A549 (cell line): Measurements from ENCODE around the gene ATP1B4. TPM values are rescaled to one million over a fixed set of nuclear protein-coding genes. Genes with fewer than 3 reads are reported as not detected.
A peak's percentile ranks its signal among the peaks of the same experiment; 100 is the strongest.

Experiments
- ATAC-seq, 2 experiments: fragments of 200-7000 bp in 1 of 2; fragments of >200 bp in 1 of 2; cut with Nextera tagmentation in 1 of 2; cut with Tn5 transposase in 1 of 2; 3 replicates each; pipeline versions ENCODE4 v1.8.0 to v1.9.1; 2018 to 2020; ENCODE audit warnings: mild to moderate bottlenecking in 1 of 2, moderate library complexity in 1 of 2
- CTCF ChIA-PET: fragments of 300-600 bp; sonication (Branson Sonifier 250); formaldehyde crosslinking; extraction: SDS; loops from one replicate; lab custom pipeline; 2021; ENCODE audit warnings: antibody characterized with exemption, inconsistent platforms; lab: Yijun Ruan, JAX
- POLR2A ChIA-PET: fragments of 350-600 bp; formaldehyde crosslinking; extraction: SDS; loops from one replicate; lab custom pipeline; 2021; ENCODE audit warnings: antibody characterized with exemption, inconsistent platforms; lab: Yijun Ruan, JAX
- DNase-seq, 2 experiments: peaks; one replicate each; pipeline versions ENCODE4 v3.0.0 to v3.0.0-alpha.2; 2011 to 2016; ENCODE audit warnings: low read depth in 1 of 2, low spot score in 1 of 2
- FAIRE-seq: peaks from 2 replicates; lab custom pipeline; 2011; peaks lifted over from hg19 to GRCh38; lab: Jason Lieb, UNC
- H3K27ac ChIP-seq, 2 experiments: fragments of >200 bp; sonication (Bioruptor Twin); formaldehyde crosslinking; 3 replicates each; pipeline ENCODE4 v1.5.1; 2016 to 2017
- H3K4me1 ChIP-seq: fragments of >200 bp; sonication (Bioruptor Twin); formaldehyde crosslinking; 3 replicates; pipeline ENCODE4 v1.6.1; 2016
- H3K4me2 ChIP-seq: fragments of >200 bp; sonication (Bioruptor Twin); formaldehyde crosslinking; 3 replicates; pipeline ENCODE4 v1.6.1; 2016
- H3K4me3 ChIP-seq: fragments of >200 bp; sonication (Bioruptor Twin); formaldehyde crosslinking; 3 replicates; pipeline ENCODE4 v1.5.1; 2016
- H3K9me3 ChIP-seq: fragments of >200 bp; sonication (Bioruptor Twin); formaldehyde crosslinking; 3 replicates; pipeline ENCODE4 v1.6.1; 2016
- ATOH8 ChIP-seq: fragments of 250-450 bp; sonication (Bioruptor Pico); IDR thresholded peaks from 2 replicates; pipeline ENCODE4 v1.5.0; 2020; ENCODE audit warnings: low read depth, mild to moderate bottlenecking, moderate library complexity
- BHLHE40 ChIP-seq: IDR thresholded peaks from 2 replicates; pipeline ENCODE4 v1.6.1; 2012; ENCODE audit warnings: low read depth, low read length, inconsistent platforms
- CBX2 ChIP-seq: fragments of 200-600 bp; sonication (generic); IDR thresholded peaks from 2 replicates; pipeline ENCODE4 v1.6.1; 2016; ENCODE audit warnings: low read depth, mild to moderate bottlenecking, borderline replicate concordance
- CBX8 ChIP-seq: fragments of 200-600 bp; sonication (generic); IDR thresholded peaks from 2 replicates; pipeline ENCODE4 v1.6.1; 2016
- CEBPB ChIP-seq, 2 experiments: fragments of >200 bp in 1 of 2; sonication (Bioruptor Twin) in 1 of 2; formaldehyde crosslinking in 1 of 2; IDR thresholded peaks; 2 replicates each; pipeline ENCODE4 v1.6.1; 2012 to 2016
- CTCF ChIP-seq: fragments of >200 bp; sonication (Bioruptor Twin); formaldehyde crosslinking; IDR thresholded peaks from 3 replicates; pipeline ENCODE4 v1.5.1; 2016
- FOSL2 ChIP-seq, 2 experiments: fragments of 450-650 bp in 1 of 2; fragments of >200 bp in 1 of 2; sonication (Bioruptor Twin) in 1 of 2; formaldehyde crosslinking; IDR thresholded peaks; 2 replicates each; pipeline versions ENCODE4 v1.5.0 to v1.6.1; 2016 to 2020; ENCODE audit warnings: mild to moderate bottlenecking in 1 of 2, moderate library complexity in 1 of 2
- HOXB13 ChIP-seq: fragments of 250-450 bp; sonication (Bioruptor Pico); IDR thresholded peaks from 2 replicates; pipeline ENCODE4 v1.5.0; 2020; ENCODE audit warnings: low read depth, mild to moderate bottlenecking, moderate library complexity
- HOXB5 ChIP-seq: fragments of 250-450 bp; sonication (Bioruptor Pico); IDR thresholded peaks from 2 replicates; pipeline ENCODE4 v1.5.0; 2020; ENCODE audit warnings: mild to moderate bottlenecking, moderate library complexity
- JUNB ChIP-seq: fragments of >200 bp; sonication (Bioruptor Twin); formaldehyde crosslinking; IDR thresholded peaks from 2 replicates; pipeline ENCODE4 v1.6.1; 2016
- KDM1A ChIP-seq: fragments of 200-600 bp; sonication (generic); IDR thresholded peaks from 2 replicates; pipeline ENCODE4 v1.6.1; 2016; ENCODE audit warnings: low read depth, mild to moderate bottlenecking
- MAZ ChIP-seq: fragments of 150-350 bp; IDR thresholded peaks from 2 replicates; pipeline ENCODE4 v1.6.1; 2014; ENCODE audit warnings: antibody characterized with exemption, low read depth, low read length, borderline replicate concordance
- MYC ChIP-seq: IDR thresholded peaks from 2 replicates; pipeline ENCODE4 v1.6.1; 2012; ENCODE audit warnings: mild to moderate bottlenecking, inconsistent platforms, low read length, improper control_type of control experiment, borderline replicate concordance
- PBX3 ChIP-seq: IDR thresholded peaks from 2 replicates; pipeline ENCODE4 v1.6.1; 2012
- PHF8 ChIP-seq: fragments of 200-600 bp; sonication (generic); IDR thresholded peaks from 2 replicates; pipeline ENCODE4 v1.6.1; 2016; ENCODE audit warnings: low read depth, mild to moderate bottlenecking, antibody characterized with exemption, moderate library complexity, borderline replicate concordance
- POLR2AphosphoS2 ChIP-seq: conservative IDR thresholded peaks from 2 replicates; pipeline ENCODE4 v1.6.1; 2012; ENCODE audit warnings: low read length, improper control_type of control experiment, inconsistent platforms
- RCOR1 ChIP-seq: fragments of 150-350 bp; IDR thresholded peaks from 2 replicates; pipeline ENCODE4 v1.6.1; 2014; ENCODE audit warnings: antibody characterized with exemption, low read length, low read depth
- RFX5 ChIP-seq: fragments of 450-650 bp; IDR thresholded peaks from 2 replicates; pipeline ENCODE4 v1.7.1; 2014; ENCODE audit warnings: antibody characterized with exemption, mild to moderate bottlenecking, moderate library complexity
- RNF2 ChIP-seq: fragments of 200-600 bp; sonication (generic); IDR thresholded peaks from 2 replicates; pipeline ENCODE4 v1.6.1; 2016; ENCODE audit warnings: low read depth, mild to moderate bottlenecking, antibody characterized with exemption, moderate library complexity, borderline replicate concordance
- SMC3 ChIP-seq: fragments of >200 bp; sonication (Bioruptor Twin); formaldehyde crosslinking; IDR thresholded peaks from 3 replicates; pipeline ENCODE4 v1.6.1; 2018; ENCODE audit warnings: inconsistent platforms
- TP53 ChIP-seq: fragments of 250-450 bp; sonication (Bioruptor Pico); IDR thresholded peaks from 2 replicates; pipeline ENCODE4 v1.5.0; 2021; ENCODE audit warnings: mild to moderate bottlenecking, moderate library complexity
- ZC3H11A ChIP-seq: fragments of 450-650 bp; IDR thresholded peaks from 2 replicates; pipeline ENCODE4 v1.6.1; 2014; ENCODE audit warnings: antibody characterized with exemption, mild to moderate bottlenecking
- ZNF302 ChIP-seq: fragments of 250-450 bp; sonication (Bioruptor Pico); IDR thresholded peaks from 2 replicates; pipeline ENCODE4 v1.9.0; 2021; ENCODE audit warnings: inconsistent platforms, mild to moderate bottlenecking, moderate library complexity
- WGBS: methylation state at CpG from one replicate; pipeline ENCODE4 v1.1.6; 2017; ENCODE audit errors: missing lambda C conversion rate; 5-methylcytosine and 5-hydroxymethylcytosine counted together
- polyA plus RNA-seq, 4 experiments: library from polyadenylated mRNA; depleted of rRNA in 3 of 4; stranded (reverse); fragments of >200 nt; fragmentation: RNase III in 1 of 4; extraction: RNeasy Plus Mini Kit Qiagen cat#74134 plus additional on column Dnase treatment in 1 of 4; gene quantifications; 2 replicates in 3 of 4; 3 replicates in 1 of 4; pipeline ENCODE4 v1.2.3, GENCODE V29; 2011 to 2017

The ATP1B4 gene
- polyA plus RNA-seq, 2 of the 4 experiments (the other 2 are of a cell fraction), result not detected

GRCh38 chrX:120365320-120365719 is 3.4 kb downstream of the ATP1B4 start:
- ATAC-seq (peak; percentile 50 to 77; a peak in 4 of 6 replicates), FAIRE-seq (no peak), DNase-seq (peak in 1 of 2 experiments; percentile 10)
- CTCF ChIA-PET, result interaction anchor here (0.9 kb wide), 1 partner anchor 64 kb away, joined by 3 read pairs; no protein-coding TSS in a partner anchor
- no peak overlapping the region for H3K4me3 ChIP-seq
- H3K9me3 ChIP-seq, result no peaks in the 10 kb centered on the region
- POLR2A ChIA-PET, result no interaction called here
- no peak for TF ChIP-seq FOSL2 (IDR thresholded peaks at IDR 0.05)
- no peak for TF ChIP-seq FOSL2 (CRISPR knock-in tag; IDR thresholded peaks at IDR 0.05)
- TF ChIP-seq CTCF, result peak; percentile 16; the same call in 1 of the 3 replicates
- TF ChIP-seq ZNF302 (CRISPR knock-in tag), result no peak
- TF ChIP-seq CBX2, result no peak
- 0 out of 3 replicates have a peak, but pooled peaks have one; percentile 16 for TF ChIP-seq SMC3
- H3K4me1 ChIP-seq, result no peaks in the 10 kb centered on the region
- WGBS, result 0% methylated on average over 1 of the region's 2 CpGs
- no peak overlapping the region for H3K4me2 ChIP-seq
- H3K27ac ChIP-seq, result no peak overlapping the region

GRCh38 chrX:120365968-120366367 is 4.1 kb downstream of the ATP1B4 start:
- POLR2A ChIA-PET, result no interaction called here
- Histone ChIP-seq H3K4me3 (no peak overlapping the region), H3K9me3 (no peaks in the 10 kb centered on the region), H3K4me2 (no peak overlapping the region), H3K4me1 (no peaks in the 10 kb centered on the region), H3K27ac (no peak overlapping the region)
- CTCF ChIA-PET, result no interaction called here
- 89% methylated on average over 1 of the region's 1 CpG for WGBS
- no peak for TF ChIP-seq HOXB5 (CRISPR knock-in tag)
- TF ChIP-seq TP53 (CRISPR knock-in tag), result no peak
- TF ChIP-seq BHLHE40, result no peak
- TF ChIP-seq RFX5, result no peak
- no peak for TF ChIP-seq CBX8
- TF ChIP-seq HOXB13 (CRISPR knock-in tag), result no peak
- no peak for TF ChIP-seq RNF2
- no peak for TF ChIP-seq MAZ
- no peak for TF ChIP-seq ZC3H11A
- TF ChIP-seq ATOH8 (CRISPR knock-in tag), result no peak
- no peak for TF ChIP-seq PBX3
- TF ChIP-seq RCOR1, result no peak
- TF ChIP-seq POLR2AphosphoS2, result no peak
- TF ChIP-seq MYC, result no peak
- no peak for TF ChIP-seq KDM1A
- no peak for TF ChIP-seq JUNB
- TF ChIP-seq PHF8, result no peak
- no peak for TF ChIP-seq CEBPB (IDR thresholded peaks at IDR 0.05)
- FAIRE-seq (peak; percentile 7), DNase-seq (no peak), ATAC-seq (no peak)
